Measurements from ENCODE around the gene NPHP1. TPM values are rescaled to one million over a fixed set of nuclear protein-coding genes. Genes with fewer than 3 reads are reported as not detected.

NPHP1 gene
- total and polyA plus RNA-seq, 4 donors: 0.33 to 0.88 (median 0.35) TPM

GRCh38 chr2:110104025-110104771 is 100.6 kb downstream of the NPHP1 start:
- Histone ChIP-seq H3K4me3 (ENCODE audit: low read depth in 1 of 3, low read length in 3 of 3) (no peak overlapping the region), H3K4me1 (ENCODE audit: control insufficient read depth in 4 of 4, insufficient read depth in 4 of 4, low read length in 3 of 4) (peaks cover 0 to 3% (median under 1%) of the 10 kb centered on the region in 4 donors), H3K9ac (ENCODE audit: low read depth in 1 of 2, low read length in 2 of 2) (no peak overlapping the region), H3K27me3 (ENCODE audit: control insufficient read depth in 4 of 4, insufficient read depth in 4 of 4, low read length in 3 of 4) (no peaks in the 10 kb centered on the region), H3K9me3 (ENCODE audit: control insufficient read depth in 4 of 4, low read length in 3 of 4) (peaks cover 0 to 6% (median 1%) of the 10 kb centered on the region in 4 donors), H3K27ac (ENCODE audit: low read depth in 1 of 2, low read length in 2 of 2) (no peak overlapping the region), H3K36me3 (ENCODE audit: control insufficient read depth in 4 of 4, insufficient read depth in 3 of 4, low read depth in 1 of 4, low read length in 3 of 4) (no peaks in the 10 kb centered on the region)
- TF ChIP-seq FOXA2 (IDR thresholded peaks at IDR 0.05) (no peak), RAD21 (IDR thresholded peaks at IDR 0.05) (no peak), MAX (IDR thresholded peaks at IDR 0.05) (no peak), GABPA (IDR thresholded peaks at IDR 0.05 in 1 of 2, conservative IDR thresholded peaks at IDR 0.05 in 1 of 2) (no peak), RXRA (IDR thresholded peaks at IDR 0.05) (no peak), HNF4A (conservative IDR thresholded peaks at IDR 0.05) (no peak), EGR1 (IDR thresholded peaks at IDR 0.05; ENCODE audit: low read depth in 2 of 2) (no peak), NR2F2 (IDR thresholded peaks at IDR 0.05) (no peak), SP1 (IDR thresholded peaks at IDR 0.05) (no peak), FOXA1 (IDR thresholded peaks at IDR 0.05) (no peak), TAF1 (conservative IDR thresholded peaks at IDR 0.05) (no peak), YY1 (IDR thresholded peaks at IDR 0.05) (no peak), JUND (IDR thresholded peaks at IDR 0.05) (no peak), ATF3 (IDR thresholded peaks at IDR 0.05) (no peak), HNF4G (IDR thresholded peaks at IDR 0.05) (no peak), ZBTB33 (IDR thresholded peaks at IDR 0.05) (no peak)
- DNase-seq (ENCODE audit: low spot score): peak; percentile 10
- 92% methylated on average over 10 of the region's 10 CpGs for WGBS

- no peaks in the 10 kb centered on the region for H3K36me3 ChIP-seq (ENCODE audit: control insufficient read depth in 4 of 4, insufficient read depth in 3 of 4, low read depth in 1 of 4, low read length in 3 of 4)
- peaks cover 0 to 6% (median 1%) of the 10 kb centered on the region in 4 donors for H3K9me3 ChIP-seq (ENCODE audit: control insufficient read depth in 4 of 4, low read length in 3 of 4)
- no peak overlapping the region for H3K27ac ChIP-seq (ENCODE audit: low read depth in 1 of 2, low read length in 2 of 2)
- H3K27me3 ChIP-seq (ENCODE audit: control insufficient read depth in 4 of 4, insufficient read depth in 4 of 4, low read length in 3 of 4): no peaks in the 10 kb centered on the region
- H3K4me1 ChIP-seq (ENCODE audit: control insufficient read depth in 4 of 4, insufficient read depth in 4 of 4, low read length in 3 of 4): peaks cover 0 to 3% (median under 1%) of the 10 kb centered on the region in 4 donors
- DNase-seq (ENCODE audit: low spot score): peak; percentile 27
- WGBS: 81% methylated on average over 20 of the region's 20 CpGs
- no peak overlapping the region for H3K4me3 ChIP-seq (ENCODE audit: low read depth in 1 of 3, low read length in 3 of 3)
- TF ChIP-seq CTCF (IDR thresholded peaks at IDR 0.05; ENCODE audit: low read depth, low read length, missing input control) (no peak), ATF3 (IDR thresholded peaks at IDR 0.05) (no peak), ZBTB33 (IDR thresholded peaks at IDR 0.05) (no peak), RXRA (IDR thresholded peaks at IDR 0.05) (no peak), FOXA2 (IDR thresholded peaks at IDR 0.05) (no peak), JUND (IDR thresholded peaks at IDR 0.05) (no peak), TAF1 (conservative IDR thresholded peaks at IDR 0.05) (no peak), YY1 (IDR thresholded peaks at IDR 0.05) (no peak), HNF4A (conservative IDR thresholded peaks at IDR 0.05) (no peak), RAD21 (IDR thresholded peaks at IDR 0.05) (no peak), FOXA1 (IDR thresholded peaks at IDR 0.05) (no peak)
- TF ChIP-seq, protein P1, sequence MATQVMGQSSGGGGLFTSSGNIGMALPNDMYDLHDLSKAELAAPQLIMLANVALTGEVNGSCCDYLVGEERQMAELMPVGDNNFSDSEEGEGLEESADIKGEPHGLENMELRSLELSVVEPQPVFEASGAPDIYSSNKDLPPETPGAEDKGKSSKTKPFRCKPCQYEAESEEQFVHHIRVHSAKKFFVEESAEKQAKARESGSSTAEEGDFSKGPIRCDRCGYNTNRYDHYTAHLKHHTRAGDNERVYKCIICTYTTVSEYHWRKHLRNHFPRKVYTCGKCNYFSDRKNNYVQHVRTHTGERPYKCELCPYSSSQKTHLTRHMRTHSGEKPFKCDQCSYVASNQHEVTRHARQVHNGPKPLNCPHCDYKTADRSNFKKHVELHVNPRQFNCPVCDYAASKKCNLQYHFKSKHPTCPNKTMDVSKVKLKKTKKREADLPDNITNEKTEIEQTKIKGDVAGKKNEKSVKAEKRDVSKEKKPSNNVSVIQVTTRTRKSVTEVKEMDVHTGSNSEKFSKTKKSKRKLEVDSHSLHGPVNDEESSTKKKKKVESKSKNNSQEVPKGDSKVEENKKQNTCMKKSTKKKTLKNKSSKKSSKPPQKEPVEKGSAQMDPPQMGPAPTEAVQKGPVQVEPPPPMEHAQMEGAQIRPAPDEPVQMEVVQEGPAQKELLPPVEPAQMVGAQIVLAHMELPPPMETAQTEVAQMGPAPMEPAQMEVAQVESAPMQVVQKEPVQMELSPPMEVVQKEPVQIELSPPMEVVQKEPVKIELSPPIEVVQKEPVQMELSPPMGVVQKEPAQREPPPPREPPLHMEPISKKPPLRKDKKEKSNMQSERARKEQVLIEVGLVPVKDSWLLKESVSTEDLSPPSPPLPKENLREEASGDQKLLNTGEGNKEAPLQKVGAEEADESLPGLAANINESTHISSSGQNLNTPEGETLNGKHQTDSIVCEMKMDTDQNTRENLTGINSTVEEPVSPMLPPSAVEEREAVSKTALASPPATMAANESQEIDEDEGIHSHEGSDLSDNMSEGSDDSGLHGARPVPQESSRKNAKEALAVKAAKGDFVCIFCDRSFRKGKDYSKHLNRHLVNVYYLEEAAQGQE (IDR thresholded peaks at IDR 0.05): no peak
- H3K9ac ChIP-seq (ENCODE audit: low read depth in 1 of 2, low read length in 2 of 2): no peak overlapping the region
These were observed 101.5 kb downstream of the NPHP1 start for GRCh38 chr2:110103061-110103961.
